SK-N-SH (cell line): Measurements from ENCODE around the gene SLC46A3.

Source experiments
- EZH2phosphoT487 ChIP-seq: fragments of 200-600 bp; sonication (generic); IDR thresholded peaks from 2 replicates; pipeline ENCODE4 v1.6.1; 2017; ENCODE audit warnings: low read depth, mixed run types, mild to moderate bottlenecking, antibody characterized with exemption, moderate library complexity, borderline replicate concordance
- FOXM1 ChIP-seq: IDR thresholded peaks from 2 replicates; pipeline ENCODE4 v1.4.0; 2012; ENCODE audit warnings: low read depth, mild to moderate bottlenecking
- GABPA ChIP-seq: IDR thresholded peaks from 2 replicates; pipeline ENCODE4 v1.4.0; 2012; ENCODE audit warnings: low read depth, mild to moderate bottlenecking
- IRF3 ChIP-seq: fragments of 150-350 bp; IDR thresholded peaks from 2 replicates; pipeline ENCODE4 v1.6.1; 2016; ENCODE audit warnings: mild to moderate bottlenecking, low read depth, low read length
- JUND ChIP-seq: IDR thresholded peaks from 2 replicates; pipeline ENCODE4 v1.4.0; 2012
- POLR2AphosphoS5 ChIP-seq: IDR thresholded peaks from 2 replicates; pipeline ENCODE4 v1.6.1; 2012; ENCODE audit warnings: low read depth, low read length
- RXRA ChIP-seq: IDR thresholded peaks from 2 replicates; pipeline ENCODE4 v1.4.0; 2012; ENCODE audit warnings: low read depth, mild to moderate bottlenecking, borderline replicate concordance
- TF ChIP-seq, protein P1 (sequence below): fragments of 200-600 bp; sonication (generic); IDR thresholded peaks from 2 replicates; pipeline ENCODE4 v1.6.1; 2017; ENCODE audit warnings: antibody characterized with exemption, mild to moderate bottlenecking, moderate library complexity
- TF ChIP-seq, protein P2 (sequence below): IDR thresholded peaks from 2 replicates; pipeline ENCODE4 v1.4.0; 2012; ENCODE audit warnings: low read depth, borderline replicate concordance
- TF ChIP-seq, protein P3 (sequence below): IDR thresholded peaks from 2 replicates; pipeline ENCODE4 v1.4.0; 2012; ENCODE audit warnings: low read depth

GRCh38 chr13:28699246-28699645, 19.5 kb downstream of the SLC46A3 start:
- TF ChIP-seq, protein P1, sequence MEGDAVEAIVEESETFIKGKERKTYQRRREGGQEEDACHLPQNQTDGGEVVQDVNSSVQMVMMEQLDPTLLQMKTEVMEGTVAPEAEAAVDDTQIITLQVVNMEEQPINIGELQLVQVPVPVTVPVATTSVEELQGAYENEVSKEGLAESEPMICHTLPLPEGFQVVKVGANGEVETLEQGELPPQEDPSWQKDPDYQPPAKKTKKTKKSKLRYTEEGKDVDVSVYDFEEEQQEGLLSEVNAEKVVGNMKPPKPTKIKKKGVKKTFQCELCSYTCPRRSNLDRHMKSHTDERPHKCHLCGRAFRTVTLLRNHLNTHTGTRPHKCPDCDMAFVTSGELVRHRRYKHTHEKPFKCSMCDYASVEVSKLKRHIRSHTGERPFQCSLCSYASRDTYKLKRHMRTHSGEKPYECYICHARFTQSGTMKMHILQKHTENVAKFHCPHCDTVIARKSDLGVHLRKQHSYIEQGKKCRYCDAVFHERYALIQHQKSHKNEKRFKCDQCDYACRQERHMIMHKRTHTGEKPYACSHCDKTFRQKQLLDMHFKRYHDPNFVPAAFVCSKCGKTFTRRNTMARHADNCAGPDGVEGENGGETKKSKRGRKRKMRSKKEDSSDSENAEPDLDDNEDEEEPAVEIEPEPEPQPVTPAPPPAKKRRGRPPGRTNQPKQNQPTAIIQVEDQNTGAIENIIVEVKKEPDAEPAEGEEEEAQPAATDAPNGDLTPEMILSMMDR: no peak
- TF ChIP-seq RXRA (no peak), FOXM1 (no peak), IRF3 (no peak), POLR2AphosphoS5 (no peak), EZH2phosphoT487 (no peak), JUND (no peak), GABPA (no peak)
- TF ChIP-seq, protein P2, sequence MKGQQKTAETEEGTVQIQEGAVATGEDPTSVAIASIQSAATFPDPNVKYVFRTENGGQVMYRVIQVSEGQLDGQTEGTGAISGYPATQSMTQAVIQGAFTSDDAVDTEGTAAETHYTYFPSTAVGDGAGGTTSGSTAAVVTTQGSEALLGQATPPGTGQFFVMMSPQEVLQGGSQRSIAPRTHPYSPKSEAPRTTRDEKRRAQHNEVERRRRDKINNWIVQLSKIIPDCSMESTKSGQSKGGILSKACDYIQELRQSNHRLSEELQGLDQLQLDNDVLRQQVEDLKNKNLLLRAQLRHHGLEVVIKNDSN: no peak
- TF ChIP-seq, protein P3, sequence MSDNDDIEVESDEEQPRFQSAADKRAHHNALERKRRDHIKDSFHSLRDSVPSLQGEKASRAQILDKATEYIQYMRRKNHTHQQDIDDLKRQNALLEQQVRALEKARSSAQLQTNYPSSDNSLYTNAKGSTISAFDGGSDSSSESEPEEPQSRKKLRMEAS: no peak
